Panc1 (cell line): Measurements from ENCODE around the gene PXK. TPM values are rescaled to one million over a fixed set of nuclear protein-coding genes. Genes with fewer than 3 reads are reported as not detected.

ENCODE experiments used
- ATAC-seq: fragments of 200-7000 bp; cut with Tn5 transposase; 2 replicates; pipeline ENCODE4 v1.9.1; 2020; ENCODE audit warnings: mild to moderate bottlenecking, moderate library complexity
- BruUV-seq: library from RNA; stranded (reverse); fragments of 400-500 nt; replicated peaks from 2 replicates; lab custom pipeline; 2021; lab: Mats Ljungman, UMichigan
- CTCF ChIA-PET: fragments of 300-600 bp; sonication (Branson Sonifier 250); formaldehyde crosslinking; loops from one replicate; lab custom pipeline; 2022; ENCODE audit warnings: antibody characterized with exemption; lab: Charles Lee
- POLR2A ChIA-PET: fragments of 300-600 bp; sonication (Branson Sonifier 250); formaldehyde crosslinking; loops from one replicate; lab custom pipeline; 2022; ENCODE audit warnings: antibody characterized with exemption; lab: Charles Lee
- DNase-seq: peaks from one replicate; pipeline ENCODE4 v3.0.0-alpha.2; 2010; ENCODE audit warnings: low read depth, low spot score
- H3K27ac ChIP-seq: 2 replicates; pipeline ENCODE4 v1.5.1; 2011; ENCODE audit warnings: mild to moderate bottlenecking, low read length, inconsistent platforms
- H3K27me3 ChIP-seq: fragments of 200-500 bp; sonication (Bioruptor generic); 2 replicates; pipeline ENCODE4 v1.6.0; 2014; ENCODE audit warnings: low read length, inconsistent platforms; ENCODE audit not compliant: control insufficient read depth, insufficient read depth
- H3K36me3 ChIP-seq: fragments of 200-500 bp; sonication (Bioruptor generic); 2 replicates; pipeline ENCODE4 v1.5.1; 2014; ENCODE audit warnings: inconsistent platforms, mild to moderate bottlenecking, low read length, moderate library complexity; ENCODE audit not compliant: control insufficient read depth, insufficient read depth
- H3K4me1 ChIP-seq: 2 replicates; pipeline ENCODE4 v1.5.1; 2011; ENCODE audit warnings: inconsistent platforms, mild to moderate bottlenecking, low read length, moderate library complexity; ENCODE audit not compliant: control insufficient read depth, insufficient read depth
- H3K4me3 ChIP-seq, 2 experiments: 2 replicates each; pipeline ENCODE4 v1.5.1; 2011 to 2012; ENCODE audit warnings: low read depth in 2 of 2, low read length in 2 of 2, mild to moderate bottlenecking in 2 of 2, inconsistent platforms in 1 of 2, moderate library complexity in 1 of 2
- H3K9me3 ChIP-seq: fragments of 200-500 bp; sonication (Bioruptor generic); 2 replicates; pipeline ENCODE4 v1.5.1; 2014; ENCODE audit warnings: low read depth, mild to moderate bottlenecking, inconsistent platforms, low read length, moderate library complexity; ENCODE audit not compliant: control insufficient read depth, insufficient read depth
- CTCF ChIP-seq: fragments of 450-650 bp; IDR thresholded peaks from 2 replicates; pipeline ENCODE4 v1.5.1; 2017; ENCODE audit warnings: mild to moderate bottlenecking
- POLR2AphosphoS5 ChIP-seq: IDR thresholded peaks from 2 replicates; pipeline ENCODE4 v1.6.1; 2012; ENCODE audit warnings: mild to moderate bottlenecking, low read depth, low read length, moderate library complexity
- REST ChIP-seq, 2 experiments: IDR thresholded peaks; 2 replicates each; pipeline ENCODE4 v1.6.1; 2011 to 2012; ENCODE audit warnings: low read depth in 2 of 2, control low read depth in 1 of 2, low read length in 1 of 2, mild to moderate bottlenecking in 1 of 2, moderate library complexity in 1 of 2; ENCODE audit not compliant: insufficient read depth in 1 of 2
- SIN3A ChIP-seq: IDR thresholded peaks from 2 replicates; pipeline ENCODE4 v1.6.1; 2012; ENCODE audit warnings: low read depth, mild to moderate bottlenecking, low read length, moderate library complexity, borderline replicate concordance; ENCODE audit not compliant: insufficient read depth
- TCF7L2 ChIP-seq: IDR thresholded peaks from 2 replicates; pipeline ENCODE4 v1.6.1; 2011; ENCODE audit warnings: mild to moderate bottlenecking, low read depth, low read length, inconsistent platforms
- in situ Hi-C: cut with HindIII; loops from 2 replicates; pipeline ENCODE4 v1.10.0; 2016; ENCODE audit warnings: low sequenced_read_pairs, low pct_unique_long_range_greater_than_20kb
- intact Hi-C: fragments of 100-400 bp; cut with micrococcal nuclease; formaldehyde crosslinking; loops from one replicate; pipeline ENCODE4 v1.10.0; 2022; ENCODE audit not compliant: unreplicated experiment
- total RNA-seq: library from RNA; stranded (reverse); gene quantifications from one replicate; pipeline ENCODE4 v1.2.1, GENCODE V29; 2021; ENCODE audit not compliant: unreplicated experiment

Gene PXK
- total RNA-seq, 1 experiment from 2014 or later: 14.2 TPM

GRCh38 chr3:58441514-58442450 lies 109.1 kb downstream of the PXK start:
- POLR2A ChIA-PET: no interaction called here
- Histone ChIP-seq H3K4me1 (no peaks in the 10 kb centered on the region), H3K9me3 (no peaks in the 10 kb centered on the region), H3K27me3 (no peaks in the 10 kb centered on the region), H3K36me3 (no peaks in the 10 kb centered on the region), H3K4me3 (no peak overlapping the region), H3K27ac (no peak overlapping the region)
- no peak for DNase-seq
- BruUV-seq: no TSS peak
- CTCF ChIA-PET: no interaction called here
- intact Hi-C loops: no loop called here
- no peak for ATAC-seq
- TF ChIP-seq POLR2AphosphoS5 (no peak), REST (IDR thresholded peaks at IDR 0.05; ENCODE audit: insufficient read depth in 1 of 2, low read depth in 2 of 2, low read length in 1 of 2) (no peak), SIN3A (no peak), CTCF (no peak), TCF7L2 (no peak)
- in situ Hi-C loops: no loop called here

- no TSS peak for BruUV-seq
- Histone ChIP-seq H3K27ac (no peak overlapping the region), H3K4me3 (no peak overlapping the region), H3K36me3 (no peaks in the 10 kb centered on the region), H3K27me3 (no peaks in the 10 kb centered on the region), H3K4me1 (no peaks in the 10 kb centered on the region), H3K9me3 (peaks cover 4% of the 10 kb centered on the region; the same call in 1 of the 2 replicates)
- in situ Hi-C loops (no loop called here), intact Hi-C loops (no loop called here)
- TF ChIP-seq REST (IDR thresholded peaks at IDR 0.05; ENCODE audit: insufficient read depth in 1 of 2, low read depth in 2 of 2, low read length in 1 of 2) (no peak), POLR2AphosphoS5 (no peak), SIN3A (no peak), CTCF (no peak), TCF7L2 (no peak)
- ChIA-PET POLR2A (no interaction called here), CTCF (no interaction called here)
- ATAC-seq (no peak), DNase-seq (no peak)
Observed at GRCh38 chr3:58452176-58452575, 119.5 kb downstream of the PXK start.
